ENCODE measurements around the gene ACO2. TPM values are rescaled to one million over a fixed set of nuclear protein-coding genes. Genes with fewer than 3 reads are reported as not detected.
"Not testable (repeated sequence)": the region's sequence is repeated elsewhere in the genome, so short reads cannot be mapped to it uniquely, and the experiment has no call there.

Gene ACO2
- total RNA-seq, 1 donor from 2014 or later, result 81.0 TPM

GRCh38 chr22:41447435-41448188 lies 21.3 kb upstream of the ACO2 start:
- peak; percentile 73 to 75 for DNase-seq (ENCODE audit: low read depth in 2 of 2)

GRCh38 chr22:41448189-41448808 lies 20.6 kb upstream of the ACO2 start:
- DNase-seq (ENCODE audit: low read depth in 2 of 2), result peak; percentile 99 to 100

DNA sequence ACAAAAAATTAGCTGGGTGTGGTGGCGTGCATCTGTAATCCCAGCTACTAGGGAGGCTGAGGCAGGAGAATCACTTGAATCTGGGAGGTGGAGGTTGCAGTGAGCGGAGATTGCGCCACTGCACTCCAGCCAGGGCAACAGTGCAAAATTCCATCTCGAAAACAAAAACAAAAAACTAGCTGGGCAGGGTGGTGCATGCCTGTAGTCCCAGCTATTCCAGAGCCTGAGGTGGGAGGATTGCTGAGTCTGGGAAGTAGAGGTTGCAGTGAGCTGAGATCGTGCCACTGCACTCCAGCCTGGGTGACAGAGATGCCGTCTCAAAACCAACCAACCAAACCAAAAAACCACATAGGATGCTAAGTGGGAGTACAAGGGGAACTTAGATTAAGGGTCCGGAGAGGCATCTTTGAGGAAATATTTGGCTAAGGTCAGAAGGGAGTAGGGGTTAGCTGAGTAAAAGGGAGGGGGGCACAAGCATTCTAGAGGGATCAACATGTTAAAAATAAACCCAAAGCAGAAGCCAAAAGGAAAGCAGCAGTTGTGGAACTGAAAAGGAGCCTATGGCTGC lies 10.7 kb upstream of the ACO2 start:
- DNase-seq (ENCODE audit: low read depth in 2 of 2), result no peak

- DNase-seq (ENCODE audit: low read depth in 2 of 2), result no peak
These were observed 9.5 kb upstream of the ACO2 start for GRCh38 chr22:41459431-41459830.

DNA sequence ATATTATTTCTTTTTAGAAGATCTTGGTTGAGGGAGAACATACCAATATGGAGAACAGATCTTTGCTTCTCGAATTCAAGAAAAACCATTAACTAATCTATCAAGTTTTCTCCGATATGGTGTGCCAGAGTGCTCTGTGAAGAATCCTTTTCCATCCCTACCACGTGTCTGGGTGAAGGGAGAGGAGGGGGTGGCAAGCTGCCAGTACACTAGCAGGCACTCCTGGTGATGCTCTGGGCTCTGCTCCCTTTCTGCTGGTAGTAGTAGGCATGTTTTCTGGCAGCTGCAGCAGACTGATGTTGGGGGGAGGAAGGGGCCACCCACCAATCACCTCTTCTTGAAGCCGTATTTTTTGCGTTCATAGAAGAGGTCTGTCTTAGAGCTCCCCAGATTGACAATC lies 8.8 kb upstream of the ACO2 start:
- not testable (repeated sequence) for DNase-seq (ENCODE audit: low read depth in 2 of 2)

- DNase-seq (ENCODE audit: low read depth in 2 of 2), result no peak
These were observed 7.0 kb upstream of the ACO2 start for GRCh38 chr22:41461901-41462300.

DNA sequence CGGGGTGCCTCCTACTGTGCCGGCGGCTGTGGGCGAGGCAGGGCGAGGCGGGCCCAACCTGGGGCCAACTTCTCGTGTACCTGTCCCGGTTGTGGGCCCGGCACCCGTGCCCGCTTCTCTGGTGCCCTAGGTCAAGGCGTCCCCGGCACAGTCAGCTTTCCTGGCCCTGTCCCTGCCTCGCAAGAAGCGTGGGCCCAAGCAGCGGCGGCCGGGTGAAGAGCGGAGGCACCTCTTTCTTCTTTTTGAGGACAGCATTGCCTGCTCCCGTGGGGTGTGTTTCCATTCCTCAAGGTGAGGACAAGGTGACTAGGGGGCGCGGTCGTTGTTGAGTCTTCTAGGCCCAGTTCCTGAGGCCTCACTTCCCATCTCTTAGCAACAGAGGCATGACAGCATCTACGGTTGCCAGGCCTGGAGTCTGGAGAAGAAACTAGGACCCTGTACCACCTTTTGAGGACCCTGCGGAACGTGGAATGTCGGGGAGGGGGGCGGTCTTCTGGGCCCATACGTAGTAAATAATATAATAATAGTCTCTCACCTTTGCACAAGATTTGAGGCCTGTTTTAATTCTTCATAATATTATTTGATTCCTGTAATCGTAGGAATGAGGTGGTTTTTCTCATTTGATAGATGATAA lies 418 bp downstream of the ACO2 start:
- DNase-seq (ENCODE audit: low read depth in 2 of 2), result no peak

- no peak for DNase-seq (ENCODE audit: low read depth in 2 of 2)
These were observed 2.0 kb downstream of the ACO2 start for GRCh38 chr22:41470886-41471285.

DNA sequence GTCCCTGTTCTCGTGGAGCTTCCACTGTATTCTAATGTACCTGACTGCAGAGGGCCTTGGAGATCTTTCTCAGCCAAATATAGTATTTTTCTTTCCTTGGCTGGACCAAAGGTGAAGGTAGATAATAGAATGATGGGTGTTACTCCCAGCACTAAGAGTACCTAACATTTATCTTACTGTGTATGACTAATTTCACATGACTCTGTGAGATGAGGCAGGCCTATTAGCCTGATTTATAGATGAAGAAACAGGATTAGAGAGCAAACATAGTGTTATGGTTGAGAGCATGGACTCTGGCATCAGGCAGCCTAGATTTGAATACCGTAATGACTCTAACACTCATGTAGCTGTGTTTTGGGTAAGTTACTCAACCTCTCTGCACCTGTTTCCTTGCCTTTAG lies 2.7 kb downstream of the ACO2 start:
- DNase-seq (ENCODE audit: low read depth in 2 of 2), result no peak

- no peak for DNase-seq (ENCODE audit: low read depth in 2 of 2)
These were observed 6.0 kb downstream of the ACO2 start for GRCh38 chr22:41474872-41475451.

- no peak for DNase-seq (ENCODE audit: low read depth in 2 of 2)
These were observed 9.6 kb downstream of the ACO2 start for GRCh38 chr22:41478473-41478872.

DNA sequence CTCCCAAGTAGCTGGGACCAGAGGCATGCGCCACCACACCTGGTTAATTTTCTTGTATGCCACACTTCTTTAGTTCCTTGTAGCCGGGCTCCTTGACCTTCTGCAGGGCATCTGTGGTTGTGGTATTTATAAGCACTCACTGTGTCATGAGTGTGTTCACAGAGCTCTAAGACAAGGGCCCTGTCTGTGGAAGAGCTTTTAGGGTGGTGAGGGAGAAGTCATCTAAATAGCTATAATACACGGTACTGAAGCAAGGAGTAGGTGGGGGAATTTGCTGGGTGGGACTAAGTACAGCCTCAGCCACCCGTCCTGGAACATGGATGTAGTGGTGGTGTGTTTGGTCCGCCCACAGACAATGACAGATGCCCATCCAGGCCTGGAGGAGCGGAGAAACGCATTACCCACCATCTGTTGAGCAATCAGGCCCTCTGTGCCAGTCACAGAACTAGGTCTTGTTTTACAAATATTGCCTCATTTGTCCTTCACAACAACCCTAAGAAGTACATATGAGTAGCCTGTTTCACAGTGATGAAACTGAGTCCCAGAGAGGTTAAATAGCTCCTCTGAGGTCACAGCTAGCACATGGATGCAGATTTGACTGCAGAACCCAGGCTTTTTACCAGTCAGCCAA lies 10.1 kb downstream of the ACO2 start:
- no peak for DNase-seq (ENCODE audit: low read depth in 2 of 2)

- peak in 1 of 2 donors; percentile 29 for DNase-seq (ENCODE audit: low read depth in 2 of 2)
These were observed 10.9 kb downstream of the ACO2 start for GRCh38 chr22:41479671-41480396.

DNA sequence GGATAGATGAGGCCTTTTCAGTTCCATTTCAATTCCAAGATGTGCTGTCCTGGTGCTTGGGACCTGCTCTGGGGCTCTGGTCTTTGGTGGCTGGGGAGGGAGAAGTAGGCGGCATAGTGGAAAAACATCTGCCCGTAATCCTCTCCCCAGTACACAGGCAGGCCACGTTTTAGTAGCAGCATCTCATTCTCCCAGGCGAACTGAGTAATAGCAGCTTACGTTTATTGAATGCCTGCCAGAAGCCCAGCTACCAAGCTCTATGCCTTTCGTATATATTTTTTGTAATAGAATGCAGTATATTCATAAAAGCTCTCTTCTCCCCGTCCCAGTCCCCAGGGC lies 11.4 kb downstream of the ACO2 start:
- DNase-seq (ENCODE audit: low read depth in 2 of 2), result no peak

GRCh38 chr22:41481131-41481830 lies 12.4 kb downstream of the ACO2 start:
- DNase-seq (ENCODE audit: low read depth in 2 of 2), result no peak

GRCh38 chr22:41481925-41482318 lies 13.0 kb downstream of the ACO2 start:
- DNase-seq (ENCODE audit: low read depth in 2 of 2), result no peak

DNA sequence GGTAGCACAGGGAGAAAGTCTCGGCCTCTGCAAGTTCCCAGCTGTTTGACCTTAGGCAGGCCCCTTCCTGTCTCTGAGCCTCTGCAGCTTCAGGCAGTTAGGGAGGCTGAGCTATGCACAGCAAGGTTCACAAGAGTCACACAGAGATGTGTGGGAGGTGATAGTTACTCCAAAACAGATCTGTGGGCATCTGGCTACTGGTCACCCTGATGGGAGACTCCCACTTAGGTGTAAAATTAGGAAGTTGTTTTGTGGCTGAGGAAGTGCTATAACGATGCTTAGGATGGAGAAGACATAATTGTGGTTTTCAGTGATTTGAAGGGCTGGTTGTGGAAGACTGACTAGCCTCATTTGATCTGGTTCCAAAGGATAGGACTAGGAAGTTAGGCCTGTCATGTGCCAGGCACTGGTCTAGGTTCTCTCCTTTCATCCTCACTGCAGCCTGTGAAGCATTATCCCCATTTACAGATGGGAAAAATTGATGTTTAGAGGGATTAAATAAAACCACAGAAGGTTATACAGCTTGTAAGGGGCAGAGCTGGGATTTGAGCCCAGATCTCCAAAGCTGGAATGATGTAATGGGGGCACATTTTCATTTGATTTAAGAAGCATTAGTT lies 13.5 kb downstream of the ACO2 start:
- no peak for DNase-seq (ENCODE audit: low read depth in 2 of 2)

DNA sequence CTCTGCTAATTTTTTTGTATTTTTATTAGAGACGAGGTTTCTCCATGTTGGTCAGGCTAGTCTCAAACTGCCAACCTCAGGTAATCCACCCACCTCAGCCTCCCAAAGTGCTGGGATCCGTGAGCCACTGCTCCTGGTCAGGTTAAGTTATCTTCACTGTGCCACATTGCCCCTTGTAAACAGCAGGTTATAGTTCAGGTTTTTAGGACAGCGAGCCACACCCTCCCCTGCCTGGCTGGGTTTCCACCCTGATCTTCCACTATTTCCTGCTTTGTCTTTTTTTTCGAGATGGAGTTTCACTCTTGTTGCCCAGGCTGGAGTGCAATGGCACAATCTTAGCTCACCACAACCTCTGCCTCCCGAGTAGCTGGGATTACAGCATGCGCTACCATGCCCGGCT lies 16.1 kb downstream of the ACO2 start:
- DNase-seq (ENCODE audit: low read depth in 2 of 2), result no peak

- no peak for DNase-seq (ENCODE audit: low read depth in 2 of 2)
These were observed 18.4 kb downstream of the ACO2 start for GRCh38 chr22:41487037-41487935.
